ENCODE measurements around the gene IRF2BP2. TPM values are rescaled to one million over a fixed set of nuclear protein-coding genes. Genes with fewer than 3 reads are reported as not detected.

The IRF2BP2 gene
- total and polyA plus RNA-seq, 2 of the 13 experiments (the other 11 are each of a cell fraction or from before 2014, with no cell fraction given) = 140 to 147 TPM

DNA sequence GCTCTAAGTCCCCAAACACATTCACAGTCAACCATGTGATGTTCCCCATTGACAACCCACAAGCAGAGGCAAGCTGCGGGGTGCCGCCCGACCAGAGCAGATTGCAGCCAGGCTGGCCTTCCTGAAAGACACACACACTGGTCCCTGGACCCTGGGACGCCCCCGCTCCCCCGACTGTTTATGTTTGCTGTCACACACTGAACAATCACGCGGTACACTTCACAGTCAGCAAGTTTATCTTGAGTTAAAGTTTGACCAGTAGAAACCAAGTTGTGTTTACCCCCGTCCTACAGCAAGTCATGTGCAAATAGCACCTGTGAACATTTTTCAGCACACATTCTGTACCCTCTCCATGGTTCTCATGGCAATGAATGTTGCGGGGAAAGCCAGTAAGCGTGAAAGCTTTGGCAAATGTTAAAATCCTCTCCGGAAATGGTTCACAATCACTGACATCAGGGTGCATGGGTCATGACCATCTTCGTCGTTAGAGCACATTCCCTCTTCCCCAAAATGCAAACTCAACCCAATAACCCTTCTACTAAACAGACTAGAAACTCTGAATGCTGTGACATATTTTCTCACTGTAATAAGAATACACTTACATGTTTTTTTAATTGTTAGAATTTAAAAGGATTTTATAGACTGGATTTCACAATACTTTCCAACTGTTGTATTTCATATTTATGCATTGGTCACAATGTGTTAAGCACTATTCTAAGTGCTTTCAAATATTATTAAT, 33.3 kb upstream of the IRF2BP2 start (continued):
- TF ChIP-seq, protein P1, sequence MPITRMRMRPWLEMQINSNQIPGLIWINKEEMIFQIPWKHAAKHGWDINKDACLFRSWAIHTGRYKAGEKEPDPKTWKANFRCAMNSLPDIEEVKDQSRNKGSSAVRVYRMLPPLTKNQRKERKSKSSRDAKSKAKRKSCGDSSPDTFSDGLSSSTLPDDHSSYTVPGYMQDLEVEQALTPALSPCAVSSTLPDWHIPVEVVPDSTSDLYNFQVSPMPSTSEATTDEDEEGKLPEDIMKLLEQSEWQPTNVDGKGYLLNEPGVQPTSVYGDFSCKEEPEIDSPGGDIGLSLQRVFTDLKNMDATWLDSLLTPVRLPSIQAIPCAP (CRISPR knock-in tag; IDR thresholded peaks at IDR 0.05; ENCODE audit: low read depth) = no peak
- TF ChIP-seq ZNF205 (CRISPR knock-in tag; IDR thresholded peaks at IDR 0.05) (peak; percentile 95), ZNF446 (CRISPR knock-in tag; IDR thresholded peaks at IDR 0.05) (no peak), ZHX1 (CRISPR knock-in tag; IDR thresholded peaks at IDR 0.05; ENCODE audit: low read depth) (peak; percentile 93; the same call in 1 of the 2 replicates), SOX5 (CRISPR knock-in tag; IDR thresholded peaks at IDR 0.05; ENCODE audit: borderline replicate concordance) (peak; percentile 99), FOXO1 (CRISPR knock-in tag; IDR thresholded peaks at IDR 0.05) (peak; percentile 100), ZSCAN29 (CRISPR knock-in tag; conservative IDR thresholded peaks at IDR 0.05) (peak; percentile 93), ZNF512 (CRISPR knock-in tag; IDR thresholded peaks at IDR 0.05) (no peak), POLR2AphosphoS2 (IDR thresholded peaks at IDR 0.05; ENCODE audit: low read depth, low read length) (no peak), SAFB2 (CRISPR knock-in tag; IDR thresholded peaks at IDR 0.05; ENCODE audit: borderline replicate concordance, low read depth) (peak; percentile 77; the same call in 1 of the 2 replicates), ZNF296 (CRISPR knock-in tag; conservative IDR thresholded peaks at IDR 0.05) (no peak), XBP1 (CRISPR knock-in tag; IDR thresholded peaks at IDR 0.05) (peak; percentile 81; the same call in 1 of the 2 replicates), HNF4A (CRISPR knock-in tag; IDR thresholded peaks at IDR 0.05) (peak; percentile 100), CC2D1A (CRISPR knock-in tag; IDR thresholded peaks at IDR 0.05) (no peak), AKAP8 (CRISPR knock-in tag; IDR thresholded peaks at IDR 0.05) (peak; percentile 88), ZNF816 (CRISPR knock-in tag; IDR thresholded peaks at IDR 0.05; ENCODE audit: borderline replicate concordance) (peak; percentile 93; the same call in 1 of the 2 replicates), CHD4 (IDR thresholded peaks at IDR 0.05; ENCODE audit: borderline replicate concordance, low read length) (no peak), ZNF749 (CRISPR knock-in tag; IDR thresholded peaks at IDR 0.05; ENCODE audit: borderline replicate concordance) (peak; percentile 88; the same call in 1 of the 2 replicates), DMAP1 (CRISPR knock-in tag; IDR thresholded peaks at IDR 0.05) (peak; percentile 67), NR2F6 (IDR thresholded peaks at IDR 0.05) (peak; percentile 92), NR2F6 (CRISPR knock-in tag; IDR thresholded peaks at IDR 0.05) (peak; percentile 88), ZNF510 (CRISPR knock-in tag; IDR thresholded peaks at IDR 0.05; ENCODE audit: low read depth) (peak; percentile 47; the same call in 1 of the 2 replicates)
- TF ChIP-seq, protein P2, sequence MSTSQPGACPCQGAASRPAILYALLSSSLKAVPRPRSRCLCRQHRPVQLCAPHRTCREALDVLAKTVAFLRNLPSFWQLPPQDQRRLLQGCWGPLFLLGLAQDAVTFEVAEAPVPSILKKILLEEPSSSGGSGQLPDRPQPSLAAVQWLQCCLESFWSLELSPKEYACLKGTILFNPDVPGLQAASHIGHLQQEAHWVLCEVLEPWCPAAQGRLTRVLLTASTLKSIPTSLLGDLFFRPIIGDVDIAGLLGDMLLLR (CRISPR knock-in tag; IDR thresholded peaks at IDR 0.05) = peak; percentile 91
- TF ChIP-seq, protein P3, sequence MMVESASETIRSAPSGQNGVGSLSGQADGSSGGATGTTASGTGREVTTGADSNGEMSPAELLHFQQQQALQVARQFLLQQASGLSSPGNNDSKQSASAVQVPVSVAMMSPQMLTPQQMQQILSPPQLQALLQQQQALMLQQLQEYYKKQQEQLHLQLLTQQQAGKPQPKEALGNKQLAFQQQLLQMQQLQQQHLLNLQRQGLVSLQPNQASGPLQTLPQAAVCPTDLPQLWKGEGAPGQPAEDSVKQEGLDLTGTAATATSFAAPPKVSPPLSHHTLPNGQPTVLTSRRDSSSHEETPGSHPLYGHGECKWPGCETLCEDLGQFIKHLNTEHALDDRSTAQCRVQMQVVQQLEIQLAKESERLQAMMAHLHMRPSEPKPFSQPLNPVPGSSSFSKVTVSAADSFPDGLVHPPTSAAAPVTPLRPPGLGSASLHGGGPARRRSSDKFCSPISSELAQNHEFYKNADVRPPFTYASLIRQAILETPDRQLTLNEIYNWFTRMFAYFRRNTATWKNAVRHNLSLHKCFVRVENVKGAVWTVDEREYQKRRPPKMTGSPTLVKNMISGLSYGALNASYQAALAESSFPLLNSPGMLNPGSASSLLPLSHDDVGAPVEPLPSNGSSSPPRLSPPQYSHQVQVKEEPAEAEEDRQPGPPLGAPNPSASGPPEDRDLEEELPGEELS (CRISPR knock-in tag; IDR thresholded peaks at IDR 0.05) = peak; percentile 100

All from HepG2 (cell line).